ENCODE results near the gene TP53RK. TPM values are rescaled to one million over a fixed set of nuclear protein-coding genes. Genes with fewer than 3 reads are reported as not detected.

Gene TP53RK
- total and polyA plus RNA-seq, 2 of the 13 experiments (the other 11 are each of a cell fraction or from before 2014, with no cell fraction given) = 12.9 to 25.5 TPM

DNA sequence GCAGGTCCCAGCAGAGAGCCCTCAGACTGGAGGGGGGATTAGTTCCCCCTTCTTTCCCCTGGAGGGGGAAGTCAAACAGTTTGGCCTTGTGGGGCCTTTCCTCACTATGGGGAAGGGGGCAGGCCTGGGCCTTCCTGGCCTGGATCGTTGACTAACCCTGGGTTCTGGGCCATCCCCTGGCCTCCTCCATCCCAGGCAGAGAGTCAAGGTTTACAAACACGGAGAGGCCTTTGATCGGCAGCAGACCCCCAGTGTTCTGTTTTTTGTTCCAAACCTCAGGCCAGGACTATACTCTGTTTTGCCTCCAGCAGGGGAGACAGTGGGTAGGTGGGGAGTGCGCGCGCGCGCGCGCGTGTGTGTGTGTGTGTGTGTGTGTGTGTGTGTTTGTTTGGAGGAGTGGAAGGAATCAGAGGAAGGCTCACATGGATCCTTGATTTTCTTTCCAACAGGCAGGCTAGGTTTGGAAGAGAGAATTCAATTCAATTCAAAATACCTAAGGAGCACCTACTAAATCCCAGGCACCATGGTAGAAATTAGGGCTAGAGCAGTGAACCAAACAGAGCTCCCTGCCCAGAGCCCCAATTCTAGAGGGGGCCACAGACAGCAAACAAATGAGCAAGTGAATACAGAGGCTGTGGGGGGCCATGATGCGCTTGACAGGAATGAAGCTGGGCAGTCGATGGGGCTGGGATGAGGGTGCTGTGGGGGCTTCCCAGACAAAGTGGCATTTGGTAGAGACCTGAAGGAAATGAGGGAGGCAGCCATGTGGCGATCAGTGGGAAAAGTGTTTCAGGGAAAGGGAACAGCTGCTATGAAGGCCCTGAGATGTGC, 14.8 kb downstream of the TP53RK start (continued):
- TF ChIP-seq, protein P1, sequence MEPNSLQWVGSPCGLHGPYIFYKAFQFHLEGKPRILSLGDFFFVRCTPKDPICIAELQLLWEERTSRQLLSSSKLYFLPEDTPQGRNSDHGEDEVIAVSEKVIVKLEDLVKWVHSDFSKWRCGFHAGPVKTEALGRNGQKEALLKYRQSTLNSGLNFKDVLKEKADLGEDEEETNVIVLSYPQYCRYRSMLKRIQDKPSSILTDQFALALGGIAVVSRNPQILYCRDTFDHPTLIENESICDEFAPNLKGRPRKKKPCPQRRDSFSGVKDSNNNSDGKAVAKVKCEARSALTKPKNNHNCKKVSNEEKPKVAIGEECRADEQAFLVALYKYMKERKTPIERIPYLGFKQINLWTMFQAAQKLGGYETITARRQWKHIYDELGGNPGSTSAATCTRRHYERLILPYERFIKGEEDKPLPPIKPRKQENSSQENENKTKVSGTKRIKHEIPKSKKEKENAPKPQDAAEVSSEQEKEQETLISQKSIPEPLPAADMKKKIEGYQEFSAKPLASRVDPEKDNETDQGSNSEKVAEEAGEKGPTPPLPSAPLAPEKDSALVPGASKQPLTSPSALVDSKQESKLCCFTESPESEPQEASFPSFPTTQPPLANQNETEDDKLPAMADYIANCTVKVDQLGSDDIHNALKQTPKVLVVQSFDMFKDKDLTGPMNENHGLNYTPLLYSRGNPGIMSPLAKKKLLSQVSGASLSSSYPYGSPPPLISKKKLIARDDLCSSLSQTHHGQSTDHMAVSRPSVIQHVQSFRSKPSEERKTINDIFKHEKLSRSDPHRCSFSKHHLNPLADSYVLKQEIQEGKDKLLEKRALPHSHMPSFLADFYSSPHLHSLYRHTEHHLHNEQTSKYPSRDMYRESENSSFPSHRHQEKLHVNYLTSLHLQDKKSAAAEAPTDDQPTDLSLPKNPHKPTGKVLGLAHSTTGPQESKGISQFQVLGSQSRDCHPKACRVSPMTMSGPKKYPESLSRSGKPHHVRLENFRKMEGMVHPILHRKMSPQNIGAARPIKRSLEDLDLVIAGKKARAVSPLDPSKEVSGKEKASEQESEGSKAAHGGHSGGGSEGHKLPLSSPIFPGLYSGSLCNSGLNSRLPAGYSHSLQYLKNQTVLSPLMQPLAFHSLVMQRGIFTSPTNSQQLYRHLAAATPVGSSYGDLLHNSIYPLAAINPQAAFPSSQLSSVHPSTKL (CRISPR knock-in tag; IDR thresholded peaks at IDR 0.05) = peak; percentile 94
- TF ChIP-seq TCF12 (IDR thresholded peaks at IDR 0.05) (no peak), TCF12 (CRISPR knock-in tag; IDR thresholded peaks at IDR 0.05) (peak; percentile 90), FOXJ3 (CRISPR knock-in tag; IDR thresholded peaks at IDR 0.05; ENCODE audit: borderline replicate concordance) (peak; percentile 87), LCORL (IDR thresholded peaks at IDR 0.05) (peak; percentile 92), LCORL (CRISPR knock-in tag; IDR thresholded peaks at IDR 0.05) (peak; percentile 100), ZNF564 (CRISPR knock-in tag; IDR thresholded peaks at IDR 0.05) (0 out of 2 replicates have a peak, but pooled peaks have one; percentile 66), ZNF20 (CRISPR knock-in tag; IDR thresholded peaks at IDR 0.05) (peak; percentile 93; the same call in 1 of the 2 replicates), ZSCAN25 (CRISPR knock-in tag; IDR thresholded peaks at IDR 0.05) (0 out of 2 replicates have a peak, but pooled peaks have one; percentile 79), ZNF781 (CRISPR knock-in tag; IDR thresholded peaks at IDR 0.05; ENCODE audit: borderline replicate concordance, not compliant biosample characterization) (peak; percentile 91), ZNF121 (CRISPR knock-in tag; IDR thresholded peaks at IDR 0.05) (no peak), CENPT (CRISPR knock-in tag; IDR thresholded peaks at IDR 0.05; ENCODE audit: low read depth) (no peak), MIXL1 (CRISPR knock-in tag; IDR thresholded peaks at IDR 0.05) (peak; percentile 65; the same call in 1 of the 2 replicates), ZFP37 (CRISPR knock-in tag; IDR thresholded peaks at IDR 0.05; ENCODE audit: borderline replicate concordance) (no peak; the same call in 1 of the 2 replicates), RFXAP (CRISPR knock-in tag; IDR thresholded peaks at IDR 0.05; ENCODE audit: borderline replicate concordance) (no peak; the same call in 1 of the 2 replicates), NFYC (CRISPR knock-in tag; IDR thresholded peaks at IDR 0.05) (peak; percentile 7; the same call in 1 of the 2 replicates), ZNF251 (CRISPR knock-in tag; IDR thresholded peaks at IDR 0.05) (no peak)
- TF ChIP-seq, protein P2, sequence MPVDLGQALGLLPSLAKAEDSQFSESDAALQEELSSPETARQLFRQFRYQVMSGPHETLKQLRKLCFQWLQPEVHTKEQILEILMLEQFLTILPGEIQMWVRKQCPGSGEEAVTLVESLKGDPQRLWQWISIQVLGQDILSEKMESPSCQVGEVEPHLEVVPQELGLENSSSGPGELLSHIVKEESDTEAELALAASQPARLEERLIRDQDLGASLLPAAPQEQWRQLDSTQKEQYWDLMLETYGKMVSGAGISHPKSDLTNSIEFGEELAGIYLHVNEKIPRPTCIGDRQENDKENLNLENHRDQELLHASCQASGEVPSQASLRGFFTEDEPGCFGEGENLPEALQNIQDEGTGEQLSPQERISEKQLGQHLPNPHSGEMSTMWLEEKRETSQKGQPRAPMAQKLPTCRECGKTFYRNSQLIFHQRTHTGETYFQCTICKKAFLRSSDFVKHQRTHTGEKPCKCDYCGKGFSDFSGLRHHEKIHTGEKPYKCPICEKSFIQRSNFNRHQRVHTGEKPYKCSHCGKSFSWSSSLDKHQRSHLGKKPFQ (CRISPR knock-in tag; IDR thresholded peaks at IDR 0.05; ENCODE audit: insufficient replicate concordance) = no peak
- TF ChIP-seq, protein P3, sequence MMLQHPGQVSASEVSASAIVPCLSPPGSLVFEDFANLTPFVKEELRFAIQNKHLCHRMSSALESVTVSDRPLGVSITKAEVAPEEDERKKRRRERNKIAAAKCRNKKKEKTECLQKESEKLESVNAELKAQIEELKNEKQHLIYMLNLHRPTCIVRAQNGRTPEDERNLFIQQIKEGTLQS (CRISPR knock-in tag; IDR thresholded peaks at IDR 0.05) = 0 out of 2 replicates have a peak, but pooled peaks have one; percentile 59
- TF ChIP-seq, protein P4, sequence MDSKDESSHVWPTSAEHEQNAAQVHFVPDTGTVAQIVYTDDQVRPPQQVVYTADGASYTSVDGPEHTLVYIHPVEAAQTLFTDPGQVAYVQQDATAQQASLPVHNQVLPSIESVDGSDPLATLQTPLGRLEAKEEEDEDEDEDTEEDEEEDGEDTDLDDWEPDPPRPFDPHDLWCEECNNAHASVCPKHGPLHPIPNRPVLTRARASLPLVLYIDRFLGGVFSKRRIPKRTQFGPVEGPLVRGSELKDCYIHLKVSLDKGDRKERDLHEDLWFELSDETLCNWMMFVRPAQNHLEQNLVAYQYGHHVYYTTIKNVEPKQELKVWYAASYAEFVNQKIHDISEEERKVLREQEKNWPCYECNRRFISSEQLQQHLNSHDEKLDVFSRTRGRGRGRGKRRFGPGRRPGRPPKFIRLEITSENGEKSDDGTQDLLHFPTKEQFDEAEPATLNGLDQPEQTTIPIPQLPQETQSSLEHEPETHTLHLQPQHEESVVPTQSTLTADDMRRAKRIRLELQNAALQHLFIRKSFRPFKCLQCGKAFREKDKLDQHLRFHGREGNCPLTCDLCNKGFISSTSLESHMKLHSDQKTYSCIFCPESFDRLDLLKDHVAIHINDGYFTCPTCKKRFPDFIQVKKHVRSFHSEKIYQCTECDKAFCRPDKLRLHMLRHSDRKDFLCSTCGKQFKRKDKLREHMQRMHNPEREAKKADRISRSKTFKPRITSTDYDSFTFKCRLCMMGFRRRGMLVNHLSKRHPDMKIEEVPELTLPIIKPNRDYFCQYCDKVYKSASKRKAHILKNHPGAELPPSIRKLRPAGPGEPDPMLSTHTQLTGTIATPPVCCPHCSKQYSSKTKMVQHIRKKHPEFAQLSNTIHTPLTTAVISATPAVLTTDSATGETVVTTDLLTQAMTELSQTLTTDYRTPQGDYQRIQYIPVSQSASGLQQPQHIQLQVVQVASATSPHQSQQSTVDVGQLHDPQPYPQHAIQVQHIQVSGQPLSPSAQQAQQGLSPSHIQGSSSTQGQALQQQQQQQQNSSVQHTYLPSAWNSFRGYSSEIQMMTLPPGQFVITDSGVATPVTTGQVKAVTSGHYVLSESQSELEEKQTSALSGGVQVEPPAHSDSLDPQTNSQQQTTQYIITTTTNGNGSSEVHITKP (CRISPR knock-in tag; IDR thresholded peaks at IDR 0.05; ENCODE audit: low read depth) = peak; percentile 74; the same call in 1 of the 2 replicates

All from HepG2 (cell line).